ENCODE data around the gene EIF4E3.

DNA sequence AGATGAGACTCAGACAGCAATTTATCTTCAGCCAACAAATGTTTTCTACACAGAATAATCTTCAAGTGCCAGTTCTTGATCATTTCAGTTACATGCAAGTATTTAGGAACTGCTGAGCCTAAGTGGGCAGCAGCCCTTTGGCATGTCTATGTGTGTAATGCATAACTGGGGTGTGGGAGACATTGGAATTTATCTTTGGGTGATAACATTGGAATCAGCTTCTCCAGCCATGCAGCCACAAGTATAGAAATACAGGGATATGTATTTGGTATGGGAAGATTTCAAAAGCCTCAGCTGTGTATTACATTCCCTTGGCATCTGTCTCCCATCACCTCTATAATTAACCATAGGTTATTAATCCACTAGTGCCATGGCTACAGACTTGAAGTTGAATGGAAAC is 78.2 kb downstream of the EIF4E3 start:
- no peak for TF ChIP-seq POLR2AphosphoS5 (IDR thresholded peaks at IDR 0.05; ENCODE audit: borderline replicate concordance, low read depth, low read length)
- no peak for TF ChIP-seq EZH2 (IDR thresholded peaks at IDR 0.05)
- no peak for TF ChIP-seq FOXP2 (optimal IDR thresholded peaks at IDR 0.05; ENCODE audit: control extremely low read depth, extremely low read length, insufficient read depth)

All from SK-N-MC (cell line).